Measurements from ENCODE around the gene WDSUB1.

Gene WDSUB1

DNA sequence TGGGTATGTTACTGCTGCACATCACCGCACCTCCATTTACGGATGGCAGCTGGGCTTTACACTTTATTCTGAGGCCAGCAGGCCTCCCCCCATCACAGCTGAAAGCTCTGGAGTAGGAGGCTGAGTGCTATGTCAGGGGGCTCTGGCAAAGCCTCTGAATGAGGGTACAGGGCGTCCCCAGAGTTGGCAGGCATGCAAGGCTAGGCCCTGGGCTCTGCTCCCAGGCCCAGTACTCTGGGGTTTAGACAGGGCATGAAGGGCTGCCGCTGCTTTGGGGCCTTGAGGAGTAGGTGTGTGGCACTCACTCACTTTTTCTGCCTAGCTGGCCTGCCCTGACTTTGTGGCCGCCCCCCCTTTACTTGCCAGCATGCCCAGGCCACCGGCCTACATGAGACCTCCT is 90.8 kb downstream of the WDSUB1 start:
- no peak for DNase-seq (ENCODE audit: low read depth in 3 of 3)

DNA sequence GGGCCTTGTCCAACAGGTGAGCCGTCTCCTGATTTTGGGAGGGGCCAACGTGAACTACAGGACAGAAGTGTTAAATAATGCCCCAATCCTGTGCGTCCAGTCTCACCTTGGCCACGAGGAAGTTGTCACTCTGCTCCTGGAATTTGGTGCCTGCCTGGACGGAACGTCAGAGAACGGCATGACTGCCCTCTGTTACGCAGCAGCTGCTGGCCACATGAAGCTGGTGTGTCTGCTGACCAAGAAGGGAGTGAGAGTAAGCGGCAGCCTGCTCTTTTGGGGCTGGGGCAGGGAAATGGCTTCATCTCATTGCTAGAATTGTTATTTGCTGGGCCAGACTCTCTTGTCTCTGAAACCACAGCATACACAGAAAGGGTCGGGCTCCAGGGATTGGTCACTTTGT is 92.3 kb downstream of the WDSUB1 start:
- no peak for DNase-seq (ENCODE audit: low read depth in 3 of 3)

DNA sequence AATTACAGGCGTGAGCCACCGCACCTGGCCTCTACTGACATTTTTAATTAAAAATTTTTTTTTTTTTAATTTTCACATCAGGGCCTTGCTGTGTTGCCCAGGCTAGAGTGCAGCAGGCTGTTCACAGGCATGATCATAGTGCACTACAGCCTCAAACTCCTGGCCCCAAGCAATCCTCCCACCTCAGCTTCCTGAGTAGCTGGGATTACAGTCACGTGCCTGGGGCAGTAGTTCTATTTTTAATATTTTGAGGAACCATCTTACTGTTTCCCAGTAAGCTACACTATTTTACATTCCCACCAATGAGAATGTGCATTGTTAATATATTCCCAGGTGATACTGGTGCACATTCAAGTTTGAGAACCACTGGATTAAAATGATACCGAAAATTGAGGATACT is 92.7 kb downstream of the WDSUB1 start:
- no peak for DNase-seq (ENCODE audit: low read depth in 3 of 3)

DNA sequence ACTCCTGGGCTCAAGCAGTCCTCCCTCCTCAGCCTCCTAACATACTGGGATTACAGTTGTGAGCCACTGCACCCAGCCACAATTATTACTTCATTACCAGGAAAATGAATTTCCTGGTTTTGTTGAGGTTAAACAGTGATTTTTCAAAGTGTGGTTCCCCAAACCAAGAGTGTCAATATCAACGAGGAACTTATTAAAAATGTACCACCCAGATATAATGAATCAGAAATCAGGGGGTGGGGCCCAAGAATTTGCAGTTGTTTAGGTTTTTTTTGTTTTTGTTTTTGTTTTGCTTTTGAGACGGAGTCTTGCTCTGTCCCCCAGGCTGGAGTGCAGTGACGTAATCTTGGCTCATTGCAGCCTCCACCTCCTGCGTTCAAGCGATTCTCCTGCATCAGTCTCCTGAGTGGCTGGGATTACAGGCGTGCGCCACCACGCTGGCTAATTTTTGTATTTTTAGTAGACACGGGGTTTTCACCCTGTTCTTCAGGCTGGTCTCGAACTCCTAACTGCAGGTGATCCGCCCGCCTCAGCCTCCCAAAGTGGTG is 94.1 kb downstream of the WDSUB1 start:
- DNase-seq (ENCODE audit: low read depth in 3 of 3) = no peak

DNA sequence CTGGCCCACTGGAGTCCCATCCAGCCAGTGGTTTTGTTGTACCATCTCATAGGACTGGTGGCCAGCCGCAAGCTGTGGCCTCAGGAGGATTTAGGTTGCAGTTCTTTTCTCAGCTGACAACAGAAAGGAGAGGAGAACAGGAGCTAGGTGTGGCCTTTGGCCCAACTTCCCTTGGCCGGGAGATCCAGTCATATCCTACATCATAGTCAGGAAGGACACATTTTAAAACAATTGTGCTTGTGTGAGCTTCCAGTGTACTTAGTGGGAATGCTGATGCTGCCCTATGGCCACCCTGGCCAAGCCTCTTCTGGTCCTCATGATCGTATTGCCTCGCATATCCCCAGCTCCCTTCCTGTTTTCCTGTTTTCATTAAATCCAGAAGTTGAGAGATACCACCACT is 98.1 kb downstream of the WDSUB1 start:
- DNase-seq (ENCODE audit: low read depth in 3 of 3) = no peak

DNA sequence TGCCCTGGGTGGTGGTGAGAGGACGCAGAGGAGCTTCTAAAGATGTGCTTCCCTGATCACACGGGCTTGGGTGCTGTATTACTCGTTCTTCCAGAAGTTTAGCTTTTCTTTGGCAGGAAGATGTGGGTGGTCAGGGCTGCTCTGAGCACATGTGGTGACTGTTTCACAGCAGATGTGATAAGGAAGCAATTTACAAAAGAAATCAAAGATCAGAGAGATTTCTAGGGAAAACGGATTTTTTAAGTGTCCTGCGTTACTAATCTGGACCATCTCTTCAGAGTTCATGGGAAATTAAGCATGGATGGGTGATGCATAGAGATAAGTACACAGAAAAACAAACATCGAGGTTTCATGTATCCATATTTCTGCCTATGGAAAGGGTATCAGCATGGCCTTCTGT is 99.4 kb downstream of the WDSUB1 start:
- no peak for DNase-seq (ENCODE audit: low read depth in 3 of 3)

DNA sequence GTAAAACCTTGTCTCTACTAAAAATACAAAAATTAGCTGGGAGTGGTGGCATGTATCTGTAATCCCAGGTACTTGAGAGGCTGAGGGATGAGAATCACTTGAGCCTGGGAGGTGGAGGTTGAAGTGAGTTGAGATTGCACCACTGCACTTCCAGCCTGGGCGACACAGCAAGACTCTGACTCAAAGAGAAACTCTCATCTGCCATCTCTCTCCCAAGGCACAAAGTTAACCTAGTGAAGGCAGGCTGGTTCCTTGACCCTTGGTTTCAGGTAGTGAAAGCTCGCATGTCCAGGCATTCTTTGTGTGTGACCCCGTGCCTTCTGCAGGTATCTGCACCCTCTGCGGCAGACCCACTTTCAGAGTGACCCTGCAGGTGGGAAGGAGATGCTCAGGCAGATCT is 100.0 kb downstream of the WDSUB1 start:
- DNase-seq (ENCODE audit: low read depth in 3 of 3) = no peak

All from stimulated activated CD4-positive, alpha-beta T cell treated with anti-CD3 and anti-CD28 coated beads, TNF-alpha, amount 100 ng/mL, for 4 hours (primary cell).